ENCODE results near the gene PCDH9. TPM values are rescaled to one million over a fixed set of nuclear protein-coding genes. Genes with fewer than 3 reads are reported as not detected.

The PCDH9 gene
- polyA plus RNA-seq, 1 of the 3 experiments (the other 2 are of a cell fraction): 1.3 TPM

GRCh38 chr13:66501181-66501580 is 729.0 kb downstream of the PCDH9 start:
- H3K27me3 ChIP-seq (ENCODE audit: insufficient read depth): no peaks in the 10 kb centered on the region
- no peak overlapping the region for H2AFZ ChIP-seq (ENCODE audit: low read depth)
- DNase-seq: no peak
- H3K36me3 ChIP-seq (replicated peaks in 1 of 2; ENCODE audit: control insufficient read depth in 1 of 2, insufficient read depth in 2 of 2, low read length in 1 of 2): no peaks in the 10 kb centered on the region
- H3K9me2 ChIP-seq: no peaks in the 10 kb centered on the region
- H3K4me1 ChIP-seq (ENCODE audit: control insufficient read depth in 1 of 2, insufficient read depth in 2 of 2, low read depth in 1 of 2, low read length in 1 of 2): peaks cover 0 to 4% of the 10 kb centered on the region in 2 experiments; a peak in 1 of 4 replicates
- ChIA-PET CTCF (interaction anchor here (2.0 kb wide), 1 partner anchor 9 kb away, joined by 7 read pairs; no protein-coding TSS in a partner anchor), POLR2A (no interaction called here)
- peak overlapping the region in 1 of 2 experiments; percentile 11; a peak in 1 of 4 replicates for H3K27ac ChIP-seq (ENCODE audit: low read depth in 2 of 2, low read length in 1 of 2)
- H3K9me3 ChIP-seq: no peaks in the 10 kb centered on the region
- peak; percentile 55 for TF ChIP-seq JUND (IDR thresholded peaks at IDR 0.05)
- peak; percentile 80 for TF ChIP-seq TCF12 (IDR thresholded peaks at IDR 0.05)
- no peak for TF ChIP-seq REST (IDR thresholded peaks at IDR 0.05; ENCODE audit: low read depth, low read length)
- TF ChIP-seq FOSL2 (IDR thresholded peaks at IDR 0.05; ENCODE audit: borderline replicate concordance, low read depth): peak; percentile 68; the same call in 1 of the 2 replicates
- peak in 1 of 2 experiments; percentile 67; a peak in 1 of 4 replicates for TF ChIP-seq EP300 (IDR thresholded peaks at IDR 0.05; ENCODE audit: borderline replicate concordance in 1 of 2, low read depth in 1 of 2, low read length in 1 of 2)
- peak; percentile 77 for TF ChIP-seq PBX3 (IDR thresholded peaks at IDR 0.05)
- no peak for TF ChIP-seq YY1 (IDR thresholded peaks at IDR 0.05; ENCODE audit: low read depth)
- no peak for TF ChIP-seq POLR2AphosphoS5 (IDR thresholded peaks at IDR 0.05; ENCODE audit: low read depth, low read length)
- 0 out of 2 replicates have a peak, but pooled peaks have one; percentile 18 for TF ChIP-seq TEAD4 (IDR thresholded peaks at IDR 0.05; ENCODE audit: borderline replicate concordance, insufficient read depth)
- H3K9ac ChIP-seq: no peak overlapping the region
- no peak overlapping the region for H3K4me3 ChIP-seq (ENCODE audit: low read depth in 2 of 2, low read length in 1 of 2)
- H3K4me2 ChIP-seq: no peak overlapping the region
- H3F3A ChIP-seq (replicated peaks; ENCODE audit: insufficient read depth): no peaks in the 10 kb centered on the region
- no peaks in the 10 kb centered on the region for H3K79me2 ChIP-seq (ENCODE audit: insufficient read depth)
- no peaks in the 10 kb centered on the region for H4K20me1 ChIP-seq (ENCODE audit: insufficient read depth)

GRCh38 chr13:66492479-66492878 is 737.7 kb downstream of the PCDH9 start:
- Histone ChIP-seq H4K20me1 (ENCODE audit: insufficient read depth) (no peaks in the 10 kb centered on the region), H3K27me3 (ENCODE audit: insufficient read depth) (no peaks in the 10 kb centered on the region), H3K36me3 (replicated peaks in 1 of 2; ENCODE audit: control insufficient read depth in 1 of 2, insufficient read depth in 2 of 2, low read length in 1 of 2) (no peaks in the 10 kb centered on the region), H2AFZ (ENCODE audit: low read depth) (no peak overlapping the region), H3K27ac (ENCODE audit: low read depth in 2 of 2, low read length in 1 of 2) (no peak overlapping the region), H3K4me3 (ENCODE audit: low read depth in 2 of 2, low read length in 1 of 2) (no peak overlapping the region), H3K4me1 (ENCODE audit: control insufficient read depth in 1 of 2, insufficient read depth in 2 of 2, low read depth in 1 of 2, low read length in 1 of 2) (no peaks in the 10 kb centered on the region), H3K9me2 (no peaks in the 10 kb centered on the region), H3K79me2 (ENCODE audit: insufficient read depth) (no peaks in the 10 kb centered on the region), H3K9ac (no peak overlapping the region), H3F3A (replicated peaks; ENCODE audit: insufficient read depth) (no peaks in the 10 kb centered on the region), H3K4me2 (no peak overlapping the region), H3K9me3 (no peaks in the 10 kb centered on the region)
- DNase-seq: peak; percentile 4
- ChIA-PET CTCF (interaction anchor here (0.6 to 1.9 kb wide), 5 partner anchors 9 to 197 kb away, joined by 3 to 7 read pairs (median 4); no protein-coding TSS in a partner anchor), POLR2A (no interaction called here)
- TF ChIP-seq IRF3 (IDR thresholded peaks at IDR 0.05; ENCODE audit: low read depth, low read length): no peak
- peak; percentile 48 for TF ChIP-seq RAD21 (IDR thresholded peaks at IDR 0.05; ENCODE audit: low read length)
- peak; percentile 54 for TF ChIP-seq PBX3 (IDR thresholded peaks at IDR 0.05)
- TF ChIP-seq CTCF (IDR thresholded peaks at IDR 0.05): peak; percentile 19; the same call in 1 of the 2 replicates
- WGBS (ENCODE audit: low lambda C conversion rate): 96% methylated on average over 1 of the region's 1 CpG

Data from SK-N-SH (cell line).